AG08396 (cell line): ENCODE data around the gene FBXW4.
"Not testable (repeated sequence)": the region's sequence is repeated elsewhere in the genome, so short reads cannot be mapped to it uniquely, and the experiment has no call there.

Experiments used
- DNase-seq: peaks from one replicate; pipeline ENCODE4 v3.0.0; 2012; ENCODE audit warnings: low spot score, mixed read lengths

The FBXW4 gene

DNA sequence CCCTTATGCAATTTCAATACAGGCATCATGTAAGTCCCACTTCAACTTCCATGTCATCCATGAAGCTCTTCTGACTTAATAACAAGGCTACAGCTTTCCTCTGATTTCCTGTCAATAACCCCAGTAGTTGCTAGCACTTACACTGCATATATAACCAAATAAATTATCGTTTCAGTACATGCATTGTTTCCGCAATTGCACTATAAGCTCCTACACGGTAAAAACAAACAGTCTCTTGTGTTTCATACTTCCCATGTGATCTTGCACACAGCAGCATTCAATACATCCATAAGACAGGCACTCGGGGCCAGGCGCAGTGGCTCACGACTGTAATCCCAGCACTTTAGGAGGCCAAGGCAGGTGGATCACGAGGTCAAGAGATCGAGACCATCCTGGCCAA lies 41.4 kb downstream of the FBXW4 start:
- no peak for DNase-seq

DNA sequence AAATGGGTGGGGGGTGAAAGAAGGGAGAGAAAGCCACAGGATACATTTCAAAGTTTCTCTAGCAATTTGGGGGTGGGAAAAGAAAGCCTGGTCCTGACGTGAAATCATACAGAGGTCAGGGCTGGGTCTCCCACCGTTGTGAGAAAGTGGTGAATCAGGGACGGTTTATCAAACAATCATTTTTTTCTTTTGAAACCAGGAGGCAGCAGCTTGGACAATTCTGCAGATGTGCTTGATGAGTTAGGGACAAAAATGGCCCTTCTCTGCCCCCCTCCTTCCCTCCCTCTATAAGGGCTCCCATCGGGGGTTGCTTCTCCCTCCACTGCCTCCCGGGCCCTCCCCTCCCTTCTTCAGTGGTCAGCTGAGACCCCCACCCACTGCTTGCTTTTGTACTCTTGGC lies 43.6 kb downstream of the FBXW4 start:
- DNase-seq, result no peak

DNA sequence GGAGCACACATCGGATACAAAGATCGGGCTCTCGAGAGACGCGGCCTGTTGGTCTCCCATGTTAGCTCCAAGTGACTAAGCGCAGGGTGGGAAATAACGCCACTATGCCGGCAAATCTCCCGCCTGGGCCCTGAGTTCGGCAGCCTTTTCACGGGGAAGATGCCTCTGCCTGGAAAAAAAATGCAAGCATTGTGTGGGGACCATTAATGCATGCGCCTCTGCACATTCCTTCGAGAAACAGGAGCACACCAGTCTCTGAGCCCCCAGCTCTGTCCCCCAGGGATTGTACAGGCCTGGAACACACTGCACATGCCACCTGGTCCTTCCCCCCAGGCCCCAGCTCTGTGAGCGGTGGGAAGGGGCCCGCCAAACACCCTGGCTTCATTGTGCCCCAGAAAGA lies 44.1 kb downstream of the FBXW4 start:
- DNase-seq, result no peak

DNA sequence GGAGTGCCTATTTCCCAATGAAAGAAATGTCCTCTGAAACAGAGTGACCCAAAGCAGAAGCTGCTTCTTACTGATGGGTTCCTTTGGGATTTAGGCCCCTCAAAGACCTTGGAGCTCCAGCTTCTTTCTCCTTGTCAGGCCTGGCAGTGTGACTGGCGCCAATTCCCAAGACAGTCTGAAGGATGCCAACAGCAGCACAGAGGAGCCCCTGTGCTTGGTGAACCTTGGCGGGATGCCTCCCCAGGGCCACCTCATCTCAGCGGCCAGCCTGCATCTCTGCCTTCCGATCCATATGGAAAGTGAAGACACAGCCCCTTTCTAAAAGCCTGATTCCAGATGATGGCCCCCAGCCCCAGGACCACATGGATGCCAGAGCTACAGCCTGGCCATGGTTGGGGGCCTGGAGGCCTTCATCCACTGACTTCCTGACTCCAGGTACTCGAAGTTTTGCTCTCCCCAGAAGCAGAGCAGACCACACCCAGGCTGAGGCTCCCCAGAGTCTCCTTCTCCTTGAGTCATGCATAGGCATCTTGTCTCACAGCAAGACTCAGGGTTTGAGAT lies 45.4 kb downstream of the FBXW4 start:
- DNase-seq, result no peak

DNA sequence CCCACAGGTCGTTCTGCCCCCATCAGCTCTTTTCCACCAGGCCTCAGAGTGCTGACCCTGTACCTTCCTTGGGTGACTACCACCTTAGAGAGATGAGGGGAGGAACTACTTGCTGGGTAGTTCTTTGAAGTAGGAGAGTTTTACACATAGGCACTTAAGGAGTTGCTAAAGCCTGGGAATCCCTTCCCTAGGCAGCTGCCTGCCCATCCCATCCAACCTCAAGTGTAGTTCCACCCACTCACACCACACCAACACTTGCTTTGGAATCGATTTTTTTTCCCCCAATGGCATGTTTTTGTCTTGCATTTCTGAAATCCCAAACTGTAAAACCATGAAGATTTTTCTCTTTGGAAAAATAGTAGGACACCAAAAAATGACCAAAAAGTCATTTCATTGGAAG lies 47.7 kb downstream of the FBXW4 start:
- no peak for DNase-seq

DNA sequence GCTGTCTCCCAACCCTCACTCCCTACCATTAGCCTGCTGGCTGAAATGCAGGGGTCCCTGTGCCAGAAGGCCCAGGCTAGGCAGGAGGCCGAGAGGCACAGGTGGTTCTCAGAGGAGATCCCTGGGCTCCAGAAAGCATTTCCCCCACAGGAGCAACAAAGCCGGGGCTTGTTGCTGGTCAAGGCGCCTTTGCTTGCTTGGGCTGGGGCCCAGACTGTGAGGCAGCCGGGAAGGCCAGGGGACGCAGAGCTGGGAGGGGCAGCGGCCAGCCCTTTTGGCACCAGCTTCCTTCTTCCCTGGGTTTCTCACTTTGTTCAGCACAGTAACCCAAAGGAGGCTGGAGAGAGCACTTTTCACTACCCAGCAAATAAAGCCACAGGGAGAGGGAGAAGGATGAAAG lies 48.6 kb downstream of the FBXW4 start:
- no peak for DNase-seq

DNA sequence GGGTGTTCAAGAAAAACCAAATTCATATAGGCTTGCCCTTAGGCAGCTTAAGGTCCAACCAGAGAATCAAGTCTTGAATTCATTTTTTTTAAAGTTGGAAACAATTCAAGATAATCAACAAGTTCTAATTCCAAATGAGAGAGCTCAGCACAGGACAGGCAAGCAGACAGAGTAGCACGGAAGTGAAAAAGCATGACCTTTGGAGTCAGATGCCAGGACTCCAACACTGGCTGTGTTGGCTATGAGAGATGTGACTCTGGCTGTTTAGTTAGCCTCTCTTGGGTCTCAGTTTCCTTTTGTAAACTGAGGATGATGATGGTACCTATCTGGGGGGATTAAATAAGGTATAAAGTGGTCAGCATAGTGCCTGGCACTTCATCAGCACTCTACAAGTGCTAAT lies 49.3 kb downstream of the FBXW4 start:
- DNase-seq, result no peak

DNA sequence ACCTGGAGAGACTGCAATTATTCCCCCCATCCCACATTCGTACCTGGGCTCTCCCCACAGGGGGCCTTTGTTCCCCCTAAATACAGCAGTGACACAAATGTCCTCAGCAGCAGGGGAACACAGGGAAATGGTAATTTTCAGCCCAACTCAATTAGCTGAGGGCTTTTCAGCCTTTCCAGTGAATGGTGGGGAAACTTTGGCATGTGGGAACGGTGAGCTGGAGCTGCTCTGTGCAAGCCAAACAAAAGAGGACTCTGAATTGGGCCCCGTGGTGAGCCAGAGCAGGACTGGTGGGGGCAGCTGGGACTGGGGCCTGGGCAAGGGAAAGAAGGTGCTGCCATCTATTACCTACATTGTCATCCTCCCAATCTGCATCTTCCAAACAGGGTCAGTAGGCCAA lies 51.0 kb downstream of the FBXW4 start:
- DNase-seq, result no peak

DNA sequence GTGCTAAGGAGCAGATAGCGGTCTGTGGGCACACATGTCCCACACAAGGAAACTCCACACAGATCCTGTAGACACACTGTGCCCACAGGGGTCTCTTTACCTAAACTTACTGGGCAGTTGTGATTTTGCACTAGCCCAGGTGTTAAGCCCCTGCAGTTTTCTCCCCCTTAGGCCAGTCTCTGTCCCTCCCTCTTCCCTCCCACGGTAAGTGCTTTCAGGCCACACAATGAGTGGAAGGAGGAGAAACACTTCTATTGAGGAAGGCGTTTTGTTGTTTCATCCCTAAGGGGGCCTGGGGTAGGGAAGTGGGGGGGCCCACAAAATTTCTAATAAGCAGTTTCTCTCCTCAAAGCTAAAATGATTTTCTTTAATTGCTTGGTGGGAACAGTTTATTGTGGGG lies 51.4 kb downstream of the FBXW4 start:
- DNase-seq, result no peak

DNA sequence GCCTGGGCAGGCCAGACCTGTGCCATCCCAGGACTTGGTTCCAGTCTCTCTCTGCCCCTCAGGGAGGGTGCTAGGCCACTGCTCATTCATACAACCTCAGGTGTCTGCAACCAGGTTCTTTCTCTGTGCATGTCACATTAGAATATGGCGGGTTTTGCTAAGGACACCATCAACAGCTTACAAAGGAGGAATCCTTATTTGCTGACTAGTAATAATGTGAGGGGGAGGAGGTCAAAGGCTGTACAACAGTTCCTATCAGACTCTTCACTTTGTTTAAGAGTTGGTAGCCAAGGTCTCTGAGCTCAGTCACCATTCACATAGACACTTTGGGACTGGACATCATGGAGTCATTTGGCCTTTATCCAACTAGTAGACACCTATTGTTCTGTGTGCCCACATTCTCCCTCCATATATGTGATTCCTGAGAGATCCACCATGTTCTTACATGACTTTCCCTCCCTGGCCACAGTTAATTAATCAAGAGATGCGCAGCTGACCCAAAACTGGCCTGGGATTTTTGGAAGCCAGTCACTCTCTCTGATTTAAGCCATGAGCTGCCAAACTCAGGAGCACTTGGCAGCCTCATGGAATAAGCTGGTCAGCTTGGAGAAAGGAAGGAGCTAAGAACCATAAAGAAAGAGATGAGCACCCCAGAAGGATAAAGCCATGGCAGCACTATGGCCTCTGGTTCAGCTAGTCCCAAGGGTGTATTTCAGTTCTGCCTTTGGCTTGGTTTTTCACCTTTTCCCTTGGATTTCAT lies 55.6 kb downstream of the FBXW4 start:
- DNase-seq, result no peak

DNA sequence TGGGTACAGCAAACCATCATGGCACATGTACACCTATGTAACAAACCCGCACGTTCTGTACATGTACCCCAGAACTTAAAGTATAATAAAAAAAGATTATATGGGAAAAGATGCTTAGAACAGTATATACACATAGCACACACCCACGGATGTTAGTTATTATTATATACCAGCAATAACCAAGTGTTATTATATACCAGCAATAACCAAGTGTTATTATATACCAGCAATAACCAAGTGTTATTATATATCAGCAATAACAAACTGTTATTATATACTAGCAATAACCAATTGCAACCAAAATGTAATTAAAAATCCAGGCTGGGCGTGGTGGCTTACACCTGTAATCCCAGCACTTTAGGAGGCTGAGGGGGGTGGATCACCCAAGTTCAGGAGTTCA lies 61.5 kb downstream of the FBXW4 start:
- not testable (repeated sequence) for DNase-seq

DNA sequence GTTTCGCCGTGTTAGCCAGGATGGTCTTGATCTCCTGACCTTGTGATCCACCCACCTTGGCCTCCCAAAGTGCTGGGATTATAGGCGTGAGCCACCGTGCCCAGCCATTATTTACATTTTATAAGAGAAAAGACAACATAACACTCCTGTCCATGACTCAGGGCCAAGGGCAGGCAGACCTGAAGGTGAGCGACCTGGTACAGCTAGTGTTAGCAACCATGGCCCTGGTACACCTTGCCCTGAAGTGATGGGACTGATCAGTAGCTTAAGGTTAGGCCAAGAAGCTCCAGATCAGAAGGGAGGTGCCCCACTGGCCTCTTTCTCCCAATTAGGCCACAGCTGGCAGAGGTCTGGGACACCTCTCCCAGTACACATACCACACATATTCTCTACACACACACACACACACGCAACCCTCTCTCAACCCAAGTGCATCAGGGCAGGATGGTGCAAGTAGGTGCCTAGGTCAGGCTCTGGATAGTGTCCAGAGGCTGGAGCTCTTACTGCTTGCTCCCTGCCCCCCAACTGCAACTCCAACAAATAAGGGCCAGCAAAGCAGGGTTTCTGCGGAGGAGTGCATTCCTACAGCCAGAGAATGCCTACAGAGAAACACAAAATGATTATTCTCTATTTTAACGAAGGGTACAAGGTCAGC lies 63.0 kb downstream of the FBXW4 start:
- DNase-seq, result no peak

DNA sequence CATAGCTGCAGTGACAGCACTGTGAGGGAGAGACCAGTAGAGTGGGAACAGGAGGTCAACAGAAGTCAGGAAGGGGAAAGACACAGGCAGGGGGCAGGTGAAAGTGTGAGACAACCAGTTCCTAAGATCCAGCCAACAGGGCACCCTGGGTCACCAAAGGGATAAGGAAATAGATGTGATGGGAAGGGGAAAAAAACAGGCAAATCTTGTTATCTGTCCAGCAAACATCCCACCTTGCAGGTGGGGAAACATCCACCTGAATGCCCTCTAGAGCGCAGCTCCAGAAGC lies 64.4 kb downstream of the FBXW4 start:
- no peak for DNase-seq

DNA sequence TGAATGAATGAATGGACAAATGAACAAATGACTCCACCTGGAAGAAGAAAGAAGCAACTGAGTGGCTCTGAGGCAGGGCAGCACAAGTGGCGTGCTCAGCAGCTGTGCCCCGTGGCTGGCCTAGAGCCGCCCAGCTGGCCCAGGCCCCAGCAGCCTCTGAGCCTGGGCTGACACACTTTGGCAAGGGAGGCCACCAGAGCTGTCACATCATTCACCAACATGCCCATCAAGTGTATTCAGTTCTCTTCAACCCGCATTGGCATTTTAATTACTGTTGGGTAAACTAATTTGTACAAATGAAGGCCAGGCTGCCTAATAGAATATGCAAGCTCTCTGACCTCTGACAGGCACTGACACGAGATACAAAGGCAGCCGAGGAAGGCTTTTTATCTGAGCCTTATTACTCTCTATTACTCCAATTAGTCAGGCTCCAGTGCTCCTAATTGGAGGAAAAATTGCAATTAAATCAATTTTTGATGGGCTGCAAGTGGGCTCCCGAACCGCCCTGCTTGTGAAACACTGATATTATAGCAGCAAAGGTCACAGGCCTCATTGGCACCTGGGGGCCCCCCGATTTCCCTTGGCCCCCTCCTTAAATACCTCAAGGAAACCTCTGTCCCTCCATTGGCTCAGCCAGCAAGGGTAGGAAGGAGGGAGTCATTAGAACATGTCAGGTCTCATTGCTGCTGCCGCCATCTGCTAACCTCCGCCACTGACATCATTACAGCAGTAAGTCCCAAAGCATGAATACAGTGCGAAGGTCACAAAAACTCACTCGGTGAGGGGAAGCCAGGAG lies 64.9 kb downstream of the FBXW4 start:
- DNase-seq, result no peak

DNA sequence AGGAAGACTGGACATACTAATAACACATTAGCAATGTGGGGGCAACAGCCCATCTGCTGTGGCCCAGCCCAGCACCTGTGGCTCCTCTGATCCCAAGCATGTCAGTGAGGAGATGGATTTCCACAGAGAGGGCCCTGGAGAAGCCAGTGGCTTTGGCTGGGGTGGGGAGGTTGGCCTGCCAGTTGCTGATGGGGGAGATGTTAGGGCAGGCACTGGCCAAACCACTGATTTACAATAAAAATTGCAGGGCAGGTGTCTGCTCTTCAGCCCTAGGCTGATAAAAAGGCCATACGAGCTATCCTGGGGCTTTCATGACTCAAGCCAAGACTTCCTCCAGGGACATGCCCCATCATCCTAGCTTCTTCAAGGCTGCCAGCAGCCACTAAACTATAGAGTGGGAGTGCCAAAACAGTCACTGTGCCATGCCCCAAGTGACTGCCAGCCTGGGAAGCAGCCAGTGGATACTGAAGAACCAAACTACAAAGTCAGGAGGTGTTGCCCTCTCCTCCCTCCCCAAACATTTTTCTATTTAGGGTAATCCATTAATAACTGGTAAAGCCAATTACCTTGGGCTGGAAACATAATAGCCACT lies 69.1 kb downstream of the FBXW4 start:
- no peak for DNase-seq

DNA sequence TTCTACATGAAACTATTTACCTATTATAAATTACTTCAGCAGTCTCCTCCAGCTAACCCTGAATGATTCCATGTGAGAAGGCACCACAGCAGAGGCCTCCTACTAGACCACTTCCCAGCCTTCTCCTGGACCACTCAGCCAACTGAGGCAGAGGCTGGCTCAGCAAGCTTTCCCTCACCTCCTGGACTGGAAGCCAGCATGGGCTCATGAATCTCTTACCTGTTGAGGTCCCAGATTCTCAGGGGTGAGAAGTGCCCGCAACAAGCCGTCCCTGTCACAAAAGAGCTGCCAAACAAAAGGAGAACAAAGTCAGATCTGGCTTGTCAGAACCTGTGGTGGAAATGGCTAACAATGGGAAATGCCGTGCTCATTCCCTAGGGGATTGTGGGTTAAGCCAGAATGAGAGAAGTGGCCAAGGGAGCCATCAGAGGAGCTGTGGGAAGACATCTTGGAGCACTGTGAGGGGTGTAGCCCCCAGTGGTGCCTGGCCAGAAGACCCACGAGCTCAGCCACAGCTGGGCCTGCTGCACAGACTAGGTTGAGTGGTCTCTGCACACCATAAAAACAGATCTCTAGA lies 70.4 kb downstream of the FBXW4 start:
- no peak for DNase-seq

DNA sequence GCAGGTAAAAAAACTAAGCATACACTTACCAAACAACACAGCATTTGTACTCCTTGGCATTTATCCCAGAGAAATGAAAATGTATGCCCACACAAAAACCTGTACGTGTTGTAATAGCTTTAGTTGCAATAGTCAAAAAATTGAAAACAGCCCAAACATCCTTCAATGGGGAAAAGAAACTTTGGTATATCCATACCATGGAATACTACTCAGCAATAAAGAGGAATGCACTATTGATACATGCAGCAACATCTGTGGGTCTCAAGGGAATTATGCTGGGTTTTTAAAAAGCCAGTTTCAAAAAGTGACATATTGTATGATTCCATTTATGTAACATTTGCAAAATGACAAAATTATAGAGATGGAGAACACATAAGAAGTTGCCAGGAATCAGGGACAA lies 71.4 kb downstream of the FBXW4 start:
- DNase-seq, result no peak

DNA sequence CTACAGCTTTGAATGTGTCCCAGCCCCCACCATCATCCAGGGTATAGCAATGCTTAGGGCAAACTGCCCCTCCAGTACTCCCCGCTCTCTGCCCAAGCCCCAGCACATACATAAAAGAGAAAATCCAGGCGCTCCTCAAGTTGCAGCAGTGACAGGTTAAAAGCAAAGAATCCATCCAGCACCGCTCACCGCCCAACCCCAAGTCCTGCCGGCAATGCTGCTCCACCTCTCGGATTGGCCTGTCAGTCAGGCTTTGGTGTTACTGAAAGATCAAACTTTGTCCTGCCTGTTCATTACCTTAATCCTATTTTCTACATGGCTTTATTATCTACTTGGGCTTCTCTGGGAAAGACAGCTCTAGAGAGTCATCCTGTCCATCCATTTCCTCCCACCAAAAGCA lies 75.0 kb downstream of the FBXW4 start:
- no peak for DNase-seq

DNA sequence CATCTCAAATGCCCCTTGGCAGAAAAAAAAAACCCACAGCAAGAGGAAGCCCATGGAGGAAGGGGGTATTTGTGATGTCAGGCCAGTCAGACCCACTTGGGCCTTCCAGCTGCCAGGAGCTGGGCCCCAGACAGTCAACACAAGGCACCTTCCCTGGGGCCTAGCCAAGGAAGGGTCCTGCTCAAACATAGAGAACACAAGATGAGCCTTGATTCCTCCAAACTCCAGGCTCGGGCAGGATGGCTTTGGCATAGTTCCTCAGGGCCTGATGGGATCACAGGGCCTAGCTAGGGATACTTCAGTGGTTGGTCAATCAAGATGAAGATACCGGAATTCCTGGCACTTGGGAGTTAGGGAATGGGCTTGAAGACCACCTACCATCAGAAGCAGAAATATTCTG lies 76.1 kb downstream of the FBXW4 start:
- no peak for DNase-seq

DNA sequence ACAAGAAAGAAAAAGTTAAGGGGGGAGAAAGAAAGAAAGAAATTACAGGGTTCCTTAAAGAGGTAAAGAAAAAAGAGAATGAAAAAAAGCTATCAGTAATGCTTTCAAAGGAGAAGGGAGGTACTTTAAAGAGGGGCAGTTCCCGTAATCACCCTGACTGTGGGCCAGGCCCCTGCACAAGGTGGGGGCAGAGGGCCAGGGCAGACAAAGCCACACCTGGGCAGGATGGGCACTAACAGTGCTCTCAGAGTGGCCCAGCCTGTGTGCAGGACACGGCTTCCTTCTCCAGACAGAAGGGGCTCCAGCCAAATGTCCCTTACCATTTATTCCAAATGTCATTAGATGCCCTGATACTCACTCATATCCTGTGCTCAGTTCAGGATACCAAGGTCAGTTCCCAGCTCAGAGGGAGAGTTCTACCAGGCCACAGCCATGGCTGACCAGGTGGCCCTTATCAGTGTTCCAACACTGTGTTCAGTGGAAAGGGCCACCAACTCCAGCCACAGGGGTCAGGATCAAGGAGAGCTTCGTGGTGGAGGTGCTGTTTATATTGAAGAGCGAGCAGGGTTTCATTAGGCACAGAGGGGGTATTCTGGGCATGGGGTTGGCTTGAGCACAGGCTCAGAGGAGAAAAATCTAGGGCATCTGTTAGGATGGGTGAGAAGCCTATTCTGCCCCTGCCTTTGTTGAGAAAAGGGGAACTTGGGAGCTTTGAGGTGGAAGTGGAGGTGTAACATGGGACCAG lies 77.0 kb downstream of the FBXW4 start:
- no peak for DNase-seq

DNA sequence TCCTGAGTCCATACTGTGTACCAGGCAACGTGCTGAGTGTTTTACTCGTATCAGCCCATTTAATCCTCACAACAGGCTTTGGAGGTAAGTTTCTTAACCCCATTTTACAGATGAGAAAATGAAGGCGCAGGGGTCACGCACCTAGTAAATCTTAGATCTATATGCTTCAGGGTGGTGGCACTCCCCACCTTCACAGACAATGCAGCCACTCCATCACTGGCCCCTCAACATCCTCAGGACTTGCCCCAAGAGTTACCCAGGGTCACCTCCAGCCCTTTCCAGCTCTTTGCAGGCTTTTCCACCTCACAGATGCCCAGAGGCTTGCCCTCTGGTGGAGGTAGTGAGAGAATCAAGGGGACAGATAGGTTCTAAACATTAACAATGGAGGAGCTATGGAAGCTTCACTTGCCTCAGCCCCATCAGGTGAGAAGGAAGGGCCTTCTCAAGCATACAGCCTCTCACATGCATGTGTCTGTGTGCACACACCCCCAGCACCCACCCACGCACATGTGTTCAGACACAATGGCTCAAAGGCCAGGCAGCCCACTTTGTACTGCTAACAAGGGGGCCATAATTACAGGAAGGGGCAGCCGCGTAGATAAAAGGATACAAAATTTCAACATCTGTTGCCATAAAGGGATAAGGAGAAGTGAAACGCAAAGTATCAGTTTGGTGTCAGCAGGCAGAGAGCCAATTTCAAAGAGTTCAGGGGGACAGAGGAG lies 77.7 kb downstream of the FBXW4 start:
- no peak for DNase-seq
